GM21786 (cell line): ENCODE results near the gene FEN1.

Experiments
- ATAC-seq: cut with Tn5 transposase; IDR thresholded peaks from one replicate; pipeline ENCODE4 v1.9.1; 2021; ENCODE audit not compliant: unreplicated experiment

Gene FEN1

DNA sequence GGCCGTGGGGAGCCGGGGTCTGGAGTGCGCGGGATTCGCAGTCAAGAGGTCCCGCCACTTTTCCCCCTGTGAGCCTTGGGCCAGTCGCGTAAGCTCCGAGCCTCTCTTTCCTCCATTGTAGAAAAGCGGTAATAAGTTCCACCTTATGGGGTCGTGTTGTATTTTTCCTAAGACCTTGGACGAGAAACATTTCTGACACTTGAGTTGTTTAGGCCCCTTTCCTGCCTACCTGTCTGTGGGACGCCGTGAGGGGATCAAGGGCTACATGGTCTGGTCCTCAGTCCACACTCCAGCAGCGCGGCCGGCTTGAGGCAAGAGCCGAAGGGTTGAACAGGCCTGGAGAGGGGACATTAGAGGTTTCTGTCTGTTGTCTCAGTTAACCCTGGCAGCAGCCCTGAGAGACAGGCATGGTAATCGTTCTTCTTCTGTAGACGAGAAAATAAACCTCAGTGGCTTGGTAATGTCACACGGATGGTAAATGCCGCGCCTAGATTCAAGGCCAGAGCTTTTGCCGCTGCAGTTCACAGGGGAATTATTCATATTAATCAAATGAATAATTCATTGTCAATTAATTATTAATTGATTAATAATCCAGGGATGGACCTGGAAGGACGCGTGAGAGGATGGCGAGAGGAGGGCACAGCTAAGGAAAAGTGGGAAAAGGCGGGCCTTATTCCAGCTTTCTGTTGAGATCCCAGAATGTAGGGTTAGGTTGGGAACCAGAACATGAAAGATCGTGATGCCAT, 545 bp downstream of the FEN1 start:
- no peak for ATAC-seq

DNA sequence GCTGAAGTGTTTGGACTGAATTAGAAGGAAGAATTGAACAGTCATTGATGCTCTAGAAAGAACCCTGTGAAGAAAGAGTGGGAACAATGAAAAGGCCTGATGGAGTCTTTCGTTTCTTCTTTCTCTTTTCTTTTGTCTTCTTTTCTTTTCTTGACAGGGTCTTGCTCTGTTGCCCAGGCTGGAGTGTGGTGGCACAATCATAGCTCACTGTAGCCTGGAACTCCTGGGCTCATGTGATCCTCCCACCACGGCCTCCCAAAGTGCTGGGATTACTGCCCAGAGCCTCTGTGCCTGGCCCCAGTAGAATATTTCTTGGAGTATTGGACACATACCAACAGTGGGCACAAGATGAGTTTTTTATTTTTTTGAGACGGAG, 1.1 kb downstream of the FEN1 start:
- ATAC-seq: no peak

DNA sequence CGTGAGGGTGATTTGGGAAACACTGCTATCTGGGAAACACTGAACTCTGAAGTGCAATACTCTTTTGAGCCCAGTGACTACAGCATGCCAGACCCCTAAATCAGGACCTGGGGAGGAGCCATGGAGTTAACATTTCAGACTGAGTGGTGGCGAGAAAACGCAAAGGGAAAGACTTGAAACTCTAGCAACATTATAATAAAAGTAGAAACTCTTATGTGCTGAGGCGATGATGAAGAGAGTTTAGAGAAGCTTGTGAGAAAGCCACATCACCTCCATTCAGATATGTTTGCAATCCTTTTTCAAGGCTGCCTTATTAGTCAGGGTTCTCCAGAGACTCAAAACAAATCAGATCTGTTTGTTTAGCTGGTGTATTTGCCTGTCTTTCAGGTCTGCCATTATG, 1.9 kb downstream of the FEN1 start:
- ATAC-seq: no peak

DNA sequence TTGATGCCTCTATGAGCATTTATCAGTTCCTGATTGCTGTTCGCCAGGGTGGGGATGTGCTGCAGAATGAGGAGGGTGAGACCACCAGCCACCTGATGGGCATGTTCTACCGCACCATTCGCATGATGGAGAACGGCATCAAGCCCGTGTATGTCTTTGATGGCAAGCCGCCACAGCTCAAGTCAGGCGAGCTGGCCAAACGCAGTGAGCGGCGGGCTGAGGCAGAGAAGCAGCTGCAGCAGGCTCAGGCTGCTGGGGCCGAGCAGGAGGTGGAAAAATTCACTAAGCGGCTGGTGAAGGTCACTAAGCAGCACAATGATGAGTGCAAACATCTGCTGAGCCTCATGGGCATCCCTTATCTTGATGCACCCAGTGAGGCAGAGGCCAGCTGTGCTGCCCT, 2.7 kb downstream of the FEN1 start:
- ATAC-seq: no peak

DNA sequence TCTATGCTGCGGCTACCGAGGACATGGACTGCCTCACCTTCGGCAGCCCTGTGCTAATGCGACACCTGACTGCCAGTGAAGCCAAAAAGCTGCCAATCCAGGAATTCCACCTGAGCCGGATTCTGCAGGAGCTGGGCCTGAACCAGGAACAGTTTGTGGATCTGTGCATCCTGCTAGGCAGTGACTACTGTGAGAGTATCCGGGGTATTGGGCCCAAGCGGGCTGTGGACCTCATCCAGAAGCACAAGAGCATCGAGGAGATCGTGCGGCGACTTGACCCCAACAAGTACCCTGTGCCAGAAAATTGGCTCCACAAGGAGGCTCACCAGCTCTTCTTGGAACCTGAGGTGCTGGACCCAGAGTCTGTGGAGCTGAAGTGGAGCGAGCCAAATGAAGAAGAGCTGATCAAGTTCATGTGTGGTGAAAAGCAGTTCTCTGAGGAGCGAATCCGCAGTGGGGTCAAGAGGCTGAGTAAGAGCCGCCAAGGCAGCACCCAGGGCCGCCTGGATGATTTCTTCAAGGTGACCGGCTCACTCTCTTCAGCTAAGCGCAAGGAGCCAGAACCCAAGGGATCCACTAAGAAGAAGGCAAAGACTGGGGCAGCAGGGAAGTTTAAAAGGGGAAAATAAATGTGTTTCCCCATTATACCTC, 3.3 kb downstream of the FEN1 start:
- no peak for ATAC-seq

DNA sequence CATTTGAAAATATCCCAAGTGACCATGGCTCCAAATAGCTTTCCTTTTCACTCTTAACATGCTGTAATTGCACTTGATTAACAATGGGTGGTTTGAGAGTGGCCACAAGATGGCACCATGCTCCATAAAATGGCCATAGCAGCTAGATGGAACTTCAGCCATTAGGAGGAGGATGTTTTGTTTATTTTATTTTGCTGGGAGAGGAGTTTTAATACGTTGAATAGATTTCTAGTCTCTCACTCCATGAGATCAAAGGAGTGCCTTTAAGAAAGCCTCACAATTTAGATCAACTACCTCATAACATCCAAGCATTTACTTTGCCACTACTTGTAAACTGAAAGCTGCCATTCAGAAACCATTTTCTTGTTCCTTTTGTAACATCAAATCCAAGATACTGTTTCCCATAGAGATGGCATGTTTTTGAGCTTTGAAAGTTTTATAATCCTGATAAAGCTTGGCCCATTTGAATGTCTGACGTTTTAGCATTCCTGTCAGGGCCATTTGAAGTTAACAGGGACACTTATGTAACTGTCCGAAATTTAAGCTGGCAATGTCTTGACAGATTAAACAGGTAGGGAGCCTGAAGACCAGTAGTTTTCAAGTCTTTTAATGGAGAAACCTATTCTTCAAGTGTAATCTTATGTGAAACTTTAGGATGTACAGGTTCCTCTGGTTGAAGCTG, 4.7 kb downstream of the FEN1 start:
- no peak for ATAC-seq

DNA sequence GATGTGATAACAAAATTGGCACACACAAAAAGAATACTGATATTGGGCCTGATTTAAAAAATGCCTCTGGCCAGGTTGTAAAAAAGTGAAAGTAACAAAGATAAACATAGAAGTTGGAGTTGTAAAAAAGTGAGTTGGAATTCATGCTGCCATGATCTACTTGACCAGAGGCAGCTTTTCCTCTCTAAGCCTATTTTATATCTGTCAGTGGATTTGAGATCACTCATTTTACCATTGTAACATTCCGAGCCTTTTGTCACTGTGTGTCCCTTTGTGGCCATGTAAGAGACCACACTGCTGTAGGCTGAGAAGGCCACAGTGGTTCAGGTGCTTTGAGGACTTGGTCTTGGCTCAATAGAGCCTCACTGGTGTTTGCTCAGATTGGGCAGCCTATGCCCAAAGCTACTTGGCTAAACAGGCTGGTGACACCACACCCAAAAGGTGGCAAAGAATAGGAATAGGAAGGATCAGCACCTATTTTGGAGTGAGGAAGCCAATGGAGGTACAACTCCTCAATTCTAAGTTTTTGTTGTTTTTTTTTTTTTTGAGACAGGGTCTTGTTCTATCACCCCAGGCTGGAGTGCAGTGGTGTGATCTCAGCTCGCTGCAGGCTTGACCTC, 7.1 kb downstream of the FEN1 start:
- no peak for ATAC-seq

DNA sequence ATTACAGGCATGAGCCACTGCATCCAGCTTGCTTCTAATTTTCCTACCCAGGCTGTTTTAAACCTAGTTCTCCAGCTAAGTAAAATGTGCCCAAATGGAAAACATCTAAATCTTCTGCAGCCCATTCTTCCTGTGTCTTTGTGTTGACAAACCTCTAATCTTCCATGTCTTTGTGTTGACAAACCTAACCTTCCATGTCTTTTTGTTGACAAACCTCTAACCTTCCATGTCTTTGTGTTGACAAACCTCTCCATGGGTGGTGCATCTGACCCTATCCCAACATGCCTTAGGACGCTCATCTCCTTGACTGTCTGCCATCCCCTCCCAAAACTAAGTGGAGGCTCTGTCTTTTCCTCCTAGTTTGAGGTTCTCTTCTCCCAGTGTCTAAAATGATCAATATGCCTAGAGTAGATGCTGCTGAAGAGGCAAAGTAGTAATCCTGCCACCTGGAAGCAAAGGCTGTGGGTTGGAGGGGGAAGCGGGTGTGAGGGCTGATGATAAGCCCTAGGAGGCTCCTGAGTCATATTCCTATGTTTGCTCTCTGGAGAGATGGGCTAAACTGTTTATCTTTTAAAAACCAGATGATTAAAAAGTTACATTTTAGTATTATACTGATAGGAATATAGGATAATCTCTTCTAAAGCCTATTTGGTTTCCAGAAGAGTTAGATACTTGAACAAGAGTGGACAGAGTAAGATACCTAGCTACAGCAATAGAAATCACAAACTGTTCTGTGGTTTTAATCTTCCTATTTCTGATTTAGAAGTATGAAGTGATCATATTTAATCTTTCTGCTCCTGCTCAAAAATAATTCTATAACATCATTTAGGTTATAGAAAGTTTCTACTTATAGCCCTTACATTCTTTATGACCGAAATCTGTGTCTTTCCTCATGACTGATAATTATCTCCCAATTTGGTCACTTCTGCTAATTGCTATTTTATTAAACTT, 7.9 kb downstream of the FEN1 start:
- no peak for ATAC-seq

DNA sequence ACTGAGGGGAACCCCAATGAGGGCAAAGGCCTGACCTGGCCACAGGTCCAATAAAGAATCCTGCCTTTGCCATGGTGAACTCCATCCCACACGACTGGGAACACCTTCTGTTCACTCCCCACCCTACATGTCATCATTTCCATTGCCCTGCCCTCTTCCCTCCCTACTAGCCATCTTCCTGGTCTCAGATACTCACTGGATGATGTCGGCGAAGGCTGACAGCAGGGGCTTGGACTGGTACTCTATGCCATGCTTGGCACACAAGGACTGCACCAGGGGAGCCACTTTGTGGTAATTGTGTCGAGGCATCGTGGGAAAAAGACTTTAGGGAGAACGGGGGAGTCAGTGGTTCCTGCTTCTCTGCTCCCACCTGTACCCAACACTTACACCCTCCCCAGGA, 9.9 kb downstream of the FEN1 start:
- no peak for ATAC-seq

DNA sequence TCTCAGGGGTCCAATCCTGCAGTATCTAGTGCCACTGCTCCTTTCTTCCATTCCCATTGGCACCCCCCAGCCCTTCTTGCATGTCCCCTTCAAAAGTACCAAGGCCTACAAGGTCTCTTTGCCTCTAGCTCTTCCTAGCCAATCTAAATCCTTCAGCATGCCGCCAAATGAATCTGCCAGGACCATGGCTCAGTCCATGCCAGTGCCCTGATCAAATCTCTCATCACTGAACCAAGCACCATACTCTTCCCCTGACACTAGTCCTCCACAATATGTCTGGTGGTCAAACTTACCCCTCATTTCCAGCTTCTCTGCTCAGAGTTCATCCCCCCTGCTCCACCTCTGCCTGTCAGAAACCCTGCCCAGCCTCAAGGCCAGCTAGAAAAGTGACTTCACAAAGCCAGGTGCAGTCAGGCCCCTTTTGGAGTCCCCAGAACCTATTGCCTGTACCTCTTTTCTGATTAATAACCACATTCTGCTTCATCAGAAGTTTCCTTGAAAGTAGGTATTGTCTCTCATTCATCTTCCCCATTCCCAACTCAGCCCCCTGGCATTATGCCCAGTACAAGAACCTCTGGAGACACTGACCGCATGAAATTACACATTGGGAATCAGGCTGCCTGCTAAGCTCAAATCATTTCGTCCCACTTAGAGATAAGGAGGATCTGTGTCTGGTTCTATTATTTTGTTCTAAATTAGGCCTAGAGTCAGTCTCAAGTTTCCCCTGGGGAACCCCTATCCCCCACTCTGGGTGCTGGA, 11.4 kb downstream of the FEN1 start:
- ATAC-seq: no peak

DNA sequence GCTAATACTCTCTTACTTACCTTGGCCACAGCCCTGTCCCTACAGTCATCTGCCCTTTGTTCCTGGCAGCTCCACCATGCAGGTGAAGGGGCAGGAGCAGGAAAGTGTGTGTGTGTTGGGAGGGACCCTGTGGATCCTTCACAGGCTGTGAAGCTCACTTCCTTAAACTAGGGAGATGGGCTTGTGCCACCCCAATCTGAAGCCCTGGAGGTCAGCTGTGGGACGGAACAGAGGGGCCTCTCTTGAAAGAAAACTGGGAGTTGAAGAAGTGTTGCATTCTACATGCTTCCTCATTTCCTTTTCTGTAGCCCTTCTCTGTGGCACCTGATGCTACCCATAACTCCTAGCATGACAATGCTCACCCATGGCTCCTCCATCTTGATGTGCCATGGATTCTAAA, 12.4 kb downstream of the FEN1 start:
- no peak for ATAC-seq

DNA sequence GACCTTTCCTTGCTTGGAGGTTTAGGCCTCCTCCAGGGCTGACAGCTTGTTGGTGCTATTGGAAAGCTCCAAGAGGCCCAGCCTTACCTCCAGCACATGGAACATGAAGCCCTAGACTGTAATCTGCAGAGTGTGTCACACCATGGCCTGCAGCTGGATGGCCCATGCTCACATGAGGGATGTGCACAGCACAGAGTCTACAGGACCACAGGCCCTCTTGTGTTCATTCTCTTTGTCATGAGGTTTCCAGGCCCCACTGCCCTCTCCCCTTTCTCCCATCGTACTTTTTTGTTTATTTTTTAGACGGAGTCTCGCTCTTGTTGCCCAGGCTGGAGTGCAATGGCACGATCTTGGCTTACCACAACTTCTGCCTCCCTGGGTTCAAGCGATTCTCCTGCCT, 14.1 kb downstream of the FEN1 start:
- no peak for ATAC-seq

DNA sequence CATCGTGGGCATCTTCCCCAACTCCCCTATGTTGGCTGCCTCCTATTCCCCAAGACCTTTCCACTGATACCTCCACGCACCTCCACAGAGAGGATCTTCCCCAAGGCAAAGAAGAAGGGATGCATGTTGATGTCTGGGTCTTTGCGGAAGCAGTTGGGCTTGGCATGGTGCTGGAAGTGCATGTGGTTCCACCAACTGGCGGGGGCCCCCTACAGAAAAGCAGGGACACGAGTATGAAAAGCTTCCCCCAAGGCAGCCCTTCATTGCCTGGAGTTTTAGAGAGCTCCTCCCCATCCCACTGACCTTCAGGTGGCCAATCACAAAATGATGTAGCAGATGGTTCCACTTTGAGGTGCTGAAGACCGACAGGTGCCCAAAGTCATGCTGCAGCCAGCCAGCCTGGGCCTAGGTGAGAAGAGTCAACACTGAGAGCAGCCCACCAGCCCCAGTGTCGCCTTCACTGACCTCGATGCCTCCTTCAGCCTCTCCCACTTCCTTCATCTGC, 18.0 kb downstream of the FEN1 start:
- ATAC-seq: no peak

DNA sequence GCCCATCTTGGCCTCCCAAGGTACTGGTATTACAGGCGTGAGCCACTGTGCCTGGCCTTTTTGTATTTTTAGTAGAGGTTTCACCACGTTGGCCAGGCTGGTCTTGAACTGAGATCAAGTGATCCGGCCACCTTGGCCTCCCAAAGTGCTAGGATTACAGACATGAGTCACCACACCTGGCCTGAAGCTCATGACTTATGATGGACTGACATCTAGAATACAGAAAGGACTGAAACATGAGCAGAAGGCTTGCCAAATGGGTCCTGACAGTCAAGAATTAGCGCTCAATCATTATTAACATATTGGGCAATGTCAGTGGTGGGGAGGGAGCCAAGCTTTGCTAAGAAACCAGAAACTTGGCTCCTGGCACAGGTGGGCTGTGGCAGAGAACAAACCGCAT, 19.1 kb downstream of the FEN1 start:
- no peak for ATAC-seq

DNA sequence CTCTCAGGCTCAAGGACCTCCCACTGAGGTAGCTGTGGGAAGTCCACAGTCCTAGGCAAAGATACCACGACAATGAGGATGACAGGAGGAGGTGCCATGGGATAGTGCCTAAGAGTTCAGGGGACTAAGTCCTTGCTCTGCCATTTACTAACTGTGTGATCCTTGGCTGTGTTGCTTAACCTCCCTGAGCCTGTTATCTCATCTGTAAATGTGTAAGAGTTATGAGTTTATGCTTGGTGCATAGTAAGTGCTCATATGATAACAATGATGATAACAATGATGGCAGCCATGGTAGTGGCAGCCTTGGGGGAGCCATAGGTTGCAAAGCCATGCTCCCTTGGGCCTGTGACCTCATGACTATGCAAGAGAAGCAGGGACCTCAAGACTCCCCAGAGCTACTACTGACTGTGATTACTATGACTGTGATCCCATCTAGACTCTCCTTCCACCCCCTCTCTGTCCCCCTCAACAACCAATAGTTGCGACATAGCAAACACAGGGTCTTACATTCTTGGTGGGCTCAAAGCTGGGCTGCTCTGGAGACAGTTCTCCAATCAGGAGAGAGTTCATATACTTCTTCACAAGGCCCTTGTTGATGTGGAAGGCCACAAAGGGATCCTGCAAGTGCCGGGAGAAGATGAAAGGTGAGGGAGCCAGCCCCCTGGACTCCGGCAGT, 20.2 kb downstream of the FEN1 start:
- no peak for ATAC-seq

DNA sequence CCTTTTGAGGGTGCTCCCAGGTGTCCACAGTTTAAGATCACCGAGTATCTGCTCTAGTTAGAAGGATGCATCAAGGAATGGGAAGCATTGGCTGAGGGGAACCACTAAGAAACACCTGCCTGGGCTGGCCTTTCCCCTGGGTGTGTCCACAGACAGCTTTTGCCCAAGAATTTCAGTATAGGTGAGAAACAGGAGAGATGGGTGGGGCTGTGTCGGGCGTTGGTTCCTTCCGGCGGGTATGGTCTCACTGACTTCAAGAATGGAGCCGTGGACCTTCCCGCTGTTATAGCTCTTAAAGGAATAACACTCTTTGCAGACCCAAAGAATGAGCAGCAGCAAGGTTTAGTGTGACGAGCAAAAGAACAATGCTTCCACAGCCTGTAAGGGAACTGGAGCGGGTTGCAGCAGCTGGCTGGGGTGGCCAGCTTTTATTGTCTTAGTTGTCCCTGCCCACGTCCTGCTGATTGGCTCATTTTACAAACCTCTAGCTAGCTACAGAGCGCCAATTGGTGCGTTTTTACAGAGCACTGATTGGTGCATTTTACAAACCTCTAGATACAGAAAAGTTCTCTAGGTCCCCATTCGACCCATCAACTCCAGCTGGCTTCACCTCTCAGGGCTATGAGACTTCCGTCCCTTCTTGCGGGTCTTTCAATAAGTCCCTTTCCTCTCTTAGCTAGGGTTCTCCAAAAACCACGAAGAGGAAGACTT, 21.7 kb downstream of the FEN1 start:
- no peak for ATAC-seq

DNA sequence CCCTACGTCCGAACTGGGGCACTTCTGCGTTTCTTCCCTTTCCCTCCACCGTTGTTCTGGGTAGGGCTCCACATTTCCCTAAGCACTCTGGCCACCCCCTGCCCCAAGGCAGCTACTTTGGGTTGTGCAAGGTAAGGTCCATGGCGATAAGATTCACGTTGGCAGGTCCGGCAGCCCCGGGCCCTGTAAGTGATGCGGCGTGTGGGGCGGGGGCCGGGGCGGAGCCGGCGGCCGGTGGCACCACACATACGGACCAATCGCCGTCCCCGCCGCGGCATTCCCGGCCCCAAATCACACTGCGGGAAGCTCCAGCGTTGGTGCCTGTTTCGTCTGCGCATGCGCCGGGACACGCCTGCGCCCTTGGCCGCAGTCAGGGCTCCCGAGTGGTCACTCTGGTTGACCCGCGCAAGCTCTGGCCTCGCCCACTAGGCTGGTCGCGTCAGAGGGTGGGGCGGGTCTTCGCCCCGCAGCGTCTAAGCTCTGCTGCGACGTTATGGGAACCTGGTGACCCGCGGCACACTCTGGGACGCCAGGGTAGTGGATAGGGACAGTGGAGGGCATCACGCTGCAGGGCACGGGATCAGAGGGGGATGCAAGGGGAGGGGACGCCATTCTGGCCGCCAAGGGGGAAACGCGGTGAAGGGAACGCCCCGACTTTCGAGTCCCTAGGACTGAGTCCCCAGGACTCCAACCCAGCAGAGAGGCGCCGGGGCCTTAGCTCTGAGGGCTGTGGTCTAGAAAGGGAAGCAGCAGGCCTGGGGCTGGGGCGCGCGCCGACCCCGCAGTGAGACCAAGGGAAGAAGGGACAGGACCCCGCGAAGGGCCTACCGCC, 22.5 kb downstream of the FEN1 start:
- ATAC-seq: peak; percentile 48
